ENCODE measurements around the gene NAA50.

Gene NAA50

GRCh38 chr3:113769551-113769950 lies 23.5 kb upstream of the NAA50 start:
- Histone ChIP-seq H3K9me3 (ENCODE audit: control insufficient read depth in 2 of 2, low read length in 2 of 2) (no peaks in the 10 kb centered on the region), H3K27me3 (ENCODE audit: control insufficient read depth in 2 of 2, insufficient read depth in 2 of 2, low read length in 2 of 2) (no peaks in the 10 kb centered on the region), H3K9ac (ENCODE audit: low read depth in 1 of 2, low read length in 2 of 2) (no peak overlapping the region), H3K27ac (ENCODE audit: low read depth in 2 of 2, low read length in 2 of 2) (no peak overlapping the region), H3K4me3 (ENCODE audit: low read length in 2 of 2) (no peak overlapping the region), H3K4me1 (ENCODE audit: control insufficient read depth in 2 of 2, insufficient read depth in 2 of 2, low read length in 2 of 2) (no peaks in the 10 kb centered on the region), H3K36me3 (ENCODE audit: control insufficient read depth in 2 of 2, insufficient read depth in 2 of 2, low read length in 2 of 2) (no peaks in the 10 kb centered on the region)

GRCh38 chr3:113764698-113765097 lies 18.6 kb upstream of the NAA50 start:
- Histone ChIP-seq H3K9me3 (ENCODE audit: control insufficient read depth in 2 of 2, low read length in 2 of 2) (no peaks in the 10 kb centered on the region), H3K27ac (ENCODE audit: low read depth in 2 of 2, low read length in 2 of 2) (no peak overlapping the region), H3K4me3 (ENCODE audit: low read length in 2 of 2) (no peak overlapping the region)

DNA sequence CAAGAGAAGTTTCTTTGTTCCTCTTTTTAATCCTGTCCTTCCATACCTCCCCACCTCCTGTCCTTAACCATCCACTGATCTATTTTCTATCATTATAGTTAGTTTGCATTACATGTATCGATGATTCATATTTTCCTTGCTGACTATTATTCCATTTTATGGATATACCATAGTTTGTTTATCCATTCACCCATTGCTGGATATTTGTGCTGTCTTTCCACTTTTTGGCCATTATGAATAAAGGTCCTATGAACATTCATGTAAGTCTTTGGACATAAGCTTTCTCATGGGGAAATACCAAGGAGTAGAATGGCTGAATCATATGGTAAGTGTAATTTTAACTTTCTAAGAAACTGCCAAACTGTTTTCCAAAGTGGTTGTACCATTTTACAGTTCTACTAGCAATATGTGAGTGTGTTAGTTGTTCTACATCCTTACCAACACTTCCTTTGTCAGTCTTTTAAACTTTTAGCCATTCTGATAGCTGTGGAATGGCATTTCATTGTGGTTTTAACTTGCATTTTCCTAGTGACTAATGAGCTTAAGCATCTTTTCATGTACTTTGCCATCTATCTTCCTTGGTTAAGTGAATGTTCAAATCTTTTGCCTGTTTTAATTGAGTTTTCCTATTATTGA lies 12.5 kb upstream of the NAA50 start:
- H3K36me3 ChIP-seq (ENCODE audit: control insufficient read depth in 2 of 2, insufficient read depth in 2 of 2, low read length in 2 of 2): no peaks in the 10 kb centered on the region
- H3K4me3 ChIP-seq (ENCODE audit: low read length in 2 of 2): no peak overlapping the region
- no peak overlapping the region for H3K9ac ChIP-seq (ENCODE audit: low read depth in 1 of 2, low read length in 2 of 2)
- H3K4me1 ChIP-seq (ENCODE audit: control insufficient read depth in 2 of 2, insufficient read depth in 2 of 2, low read length in 2 of 2): no peaks in the 10 kb centered on the region
- H3K27me3 ChIP-seq (ENCODE audit: control insufficient read depth in 2 of 2, insufficient read depth in 2 of 2, low read length in 2 of 2): no peaks in the 10 kb centered on the region
- H3K27ac ChIP-seq (ENCODE audit: low read depth in 2 of 2, low read length in 2 of 2): no peak overlapping the region
- no peaks in the 10 kb centered on the region for H3K9me3 ChIP-seq (ENCODE audit: control insufficient read depth in 2 of 2, low read length in 2 of 2)

More at GRCh38 chr3:113764698-113765097, 18.6 kb upstream of the NAA50 start:
- H3K27me3 ChIP-seq (ENCODE audit: control insufficient read depth in 2 of 2, insufficient read depth in 2 of 2, low read length in 2 of 2): no peaks in the 10 kb centered on the region
- no peak overlapping the region for H3K9ac ChIP-seq (ENCODE audit: low read depth in 1 of 2, low read length in 2 of 2)
- no peaks in the 10 kb centered on the region for H3K36me3 ChIP-seq (ENCODE audit: control insufficient read depth in 2 of 2, insufficient read depth in 2 of 2, low read length in 2 of 2)
- no peaks in the 10 kb centered on the region for H3K4me1 ChIP-seq (ENCODE audit: control insufficient read depth in 2 of 2, insufficient read depth in 2 of 2, low read length in 2 of 2)

DNA sequence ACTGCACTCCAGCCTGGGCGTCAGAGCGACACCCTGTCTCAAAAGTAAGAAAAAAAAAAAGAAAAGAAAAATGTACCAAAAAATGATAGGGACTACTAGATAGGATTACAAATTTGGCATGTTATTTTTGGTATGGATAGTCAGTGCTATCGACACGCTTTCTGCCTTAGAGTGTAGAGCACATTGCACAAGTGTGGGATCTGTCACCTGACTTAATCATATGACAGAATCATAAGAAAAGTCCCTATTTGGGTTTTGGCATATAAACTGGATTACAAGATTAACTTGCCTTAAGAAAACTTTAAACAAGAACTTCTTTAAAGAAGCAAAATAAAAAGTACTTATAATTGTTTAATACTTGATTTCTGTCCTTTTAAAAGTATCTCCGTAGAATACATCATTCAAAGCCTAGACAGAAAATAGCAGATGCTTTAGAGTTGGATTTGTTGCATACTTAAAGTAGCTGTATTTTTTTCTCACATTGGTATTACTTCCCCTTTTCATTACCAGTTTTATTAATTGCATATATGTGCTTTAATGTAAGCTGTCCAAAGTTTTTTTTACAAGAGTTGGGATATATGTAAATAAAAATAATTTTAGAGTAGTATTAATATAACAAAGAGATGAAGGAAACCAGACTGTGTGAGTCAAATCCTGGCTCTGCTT lies 8.6 kb upstream of the NAA50 start:
- H3K9ac ChIP-seq (ENCODE audit: low read depth in 1 of 2, low read length in 2 of 2): no peak overlapping the region
- no peaks in the 10 kb centered on the region for H3K36me3 ChIP-seq (ENCODE audit: control insufficient read depth in 2 of 2, insufficient read depth in 2 of 2, low read length in 2 of 2)
- H3K27me3 ChIP-seq (ENCODE audit: control insufficient read depth in 2 of 2, insufficient read depth in 2 of 2, low read length in 2 of 2): no peaks in the 10 kb centered on the region
- no peaks in the 10 kb centered on the region for H3K4me1 ChIP-seq (ENCODE audit: control insufficient read depth in 2 of 2, insufficient read depth in 2 of 2, low read length in 2 of 2)
- no peak overlapping the region for H3K27ac ChIP-seq (ENCODE audit: low read depth in 2 of 2, low read length in 2 of 2)
- H3K4me3 ChIP-seq (ENCODE audit: low read length in 2 of 2): no peak overlapping the region
- no peaks in the 10 kb centered on the region for H3K9me3 ChIP-seq (ENCODE audit: control insufficient read depth in 2 of 2, low read length in 2 of 2)

DNA sequence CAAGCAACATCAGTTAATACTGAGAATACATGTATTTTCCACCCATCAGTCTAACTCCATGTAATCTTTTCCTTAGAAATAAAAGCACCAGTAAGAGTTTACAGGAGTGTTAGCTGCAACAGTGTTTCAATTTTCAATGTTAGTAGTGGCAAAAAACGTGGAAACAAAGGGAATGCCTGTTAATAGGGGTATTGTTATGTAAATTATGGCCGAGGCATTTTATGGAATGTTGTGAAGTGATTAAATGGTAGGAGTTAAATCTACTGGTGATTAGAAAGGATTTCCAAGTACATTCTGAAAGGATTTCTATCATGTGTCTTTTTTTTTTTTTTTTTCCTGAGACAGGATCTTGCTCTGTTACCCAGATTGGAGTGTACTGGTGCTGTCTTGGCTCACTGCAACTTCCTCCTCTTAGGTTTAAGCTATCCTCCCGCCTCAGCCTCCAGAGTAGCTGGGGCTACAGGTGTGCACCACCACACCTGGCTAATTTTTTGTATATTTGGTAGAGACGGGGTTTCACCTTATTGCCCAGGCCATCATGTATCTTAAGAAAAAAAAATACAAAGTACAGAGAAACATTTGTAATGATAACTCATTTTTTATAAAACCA lies 7.4 kb upstream of the NAA50 start:
- no peaks in the 10 kb centered on the region for H3K9me3 ChIP-seq (ENCODE audit: control insufficient read depth in 2 of 2, low read length in 2 of 2)
- peaks cover 2 to 8% of the 10 kb centered on the region in 2 donors for H3K4me1 ChIP-seq (ENCODE audit: control insufficient read depth in 2 of 2, insufficient read depth in 2 of 2, low read length in 2 of 2)
- H3K4me3 ChIP-seq (ENCODE audit: low read length in 2 of 2): no peak overlapping the region
- no peaks in the 10 kb centered on the region for H3K27me3 ChIP-seq (ENCODE audit: control insufficient read depth in 2 of 2, insufficient read depth in 2 of 2, low read length in 2 of 2)
- H3K36me3 ChIP-seq (ENCODE audit: control insufficient read depth in 2 of 2, insufficient read depth in 2 of 2, low read length in 2 of 2): no peaks in the 10 kb centered on the region
- no peak overlapping the region for H3K9ac ChIP-seq (ENCODE audit: low read depth in 1 of 2, low read length in 2 of 2)
- no peak overlapping the region for H3K27ac ChIP-seq (ENCODE audit: low read depth in 2 of 2, low read length in 2 of 2)

- peaks cover 9 to 17% of the 10 kb centered on the region in 2 donors for H3K4me1 ChIP-seq (ENCODE audit: control insufficient read depth in 2 of 2, insufficient read depth in 2 of 2, low read length in 2 of 2)
- H3K9me3 ChIP-seq (ENCODE audit: control insufficient read depth in 2 of 2, low read length in 2 of 2): no peaks in the 10 kb centered on the region
- H3K36me3 ChIP-seq (ENCODE audit: control insufficient read depth in 2 of 2, insufficient read depth in 2 of 2, low read length in 2 of 2): no peaks in the 10 kb centered on the region
- H3K27me3 ChIP-seq (ENCODE audit: control insufficient read depth in 2 of 2, insufficient read depth in 2 of 2, low read length in 2 of 2): no peaks in the 10 kb centered on the region
- H3K27ac ChIP-seq (ENCODE audit: low read depth in 2 of 2, low read length in 2 of 2): no peak overlapping the region
- no peak overlapping the region for H3K9ac ChIP-seq (ENCODE audit: low read depth in 1 of 2, low read length in 2 of 2)
- H3K4me3 ChIP-seq (ENCODE audit: low read length in 2 of 2): no peak overlapping the region
These were observed 5.1 kb upstream of the NAA50 start for GRCh38 chr3:113751141-113751540.

GRCh38 chr3:113747283-113748046 lies 1.4 kb upstream of the NAA50 start:
- Histone ChIP-seq H3K9ac (ENCODE audit: low read depth in 1 of 2, low read length in 2 of 2) (peak overlapping the region; percentile 78 to 86), H3K27ac (ENCODE audit: low read depth in 2 of 2, low read length in 2 of 2) (peak overlapping the region; percentile 82 to 99), H3K36me3 (ENCODE audit: control insufficient read depth in 2 of 2, insufficient read depth in 2 of 2, low read length in 2 of 2) (no peaks in the 10 kb centered on the region), H3K4me1 (ENCODE audit: control insufficient read depth in 2 of 2, insufficient read depth in 2 of 2, low read length in 2 of 2) (peaks cover 9 to 32% of the 10 kb centered on the region in 2 donors), H3K27me3 (ENCODE audit: control insufficient read depth in 2 of 2, insufficient read depth in 2 of 2, low read length in 2 of 2) (no peaks in the 10 kb centered on the region), H3K4me3 (ENCODE audit: low read length in 2 of 2) (peak overlapping the region; percentile 92 to 95), H3K9me3 (ENCODE audit: control insufficient read depth in 2 of 2, low read length in 2 of 2) (no peaks in the 10 kb centered on the region)

DNA sequence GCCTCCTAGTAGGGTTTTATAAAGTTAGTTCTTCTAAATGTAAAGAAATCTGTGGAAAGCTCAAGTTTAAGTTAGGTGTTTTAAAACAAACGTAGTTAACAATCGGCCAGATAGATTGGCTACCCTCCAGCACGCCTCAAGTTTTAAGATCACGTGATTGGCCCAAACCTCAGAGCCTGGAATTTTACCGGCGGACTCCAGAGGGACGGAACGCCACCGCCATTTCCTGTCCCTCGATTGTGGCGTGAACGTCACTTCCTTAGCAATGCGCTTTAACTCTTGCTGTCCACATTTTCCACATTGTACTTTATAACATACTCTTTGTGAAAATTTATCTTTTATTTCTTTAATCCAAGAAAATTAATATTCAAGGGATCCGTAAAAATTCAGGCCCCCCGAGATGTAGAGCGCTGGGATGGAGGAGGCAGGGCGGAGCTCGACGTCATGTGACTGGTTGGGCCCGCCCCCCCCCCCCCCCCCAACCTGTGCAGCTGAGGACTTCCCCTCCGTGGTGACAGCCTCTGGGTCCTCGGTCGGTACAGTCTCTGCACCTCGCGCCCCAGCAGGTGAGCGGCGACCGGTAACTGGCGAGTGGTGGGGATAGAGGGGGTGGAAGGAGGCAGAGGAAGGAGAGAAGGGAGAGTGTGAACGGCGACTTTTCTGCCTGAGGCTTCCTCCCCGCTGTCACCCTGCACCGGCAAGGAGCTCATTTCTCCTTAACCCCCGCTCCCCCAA lies 666 bp upstream of the NAA50 start, which contains the start of gene ATP6V1A:
Gene ATP6V1A, plus strand, starts transcription at position 488 of the 735 bp plus-strand sequence. CDS start 31,719 bp downstream, outside the sequence.
- H3K4me3 ChIP-seq (ENCODE audit: low read length in 2 of 2): peak within 1 kb of the TSS; percentile 92 to 95
- H3K4me1 ChIP-seq (ENCODE audit: control insufficient read depth in 2 of 2, insufficient read depth in 2 of 2, low read length in 2 of 2): peaks cover 9 to 32% of the 10 kb centered on the region in 2 donors
- no peaks in the 10 kb centered on the region for H3K27me3 ChIP-seq (ENCODE audit: control insufficient read depth in 2 of 2, insufficient read depth in 2 of 2, low read length in 2 of 2)
- no peaks in the 10 kb centered on the region for H3K36me3 ChIP-seq (ENCODE audit: control insufficient read depth in 2 of 2, insufficient read depth in 2 of 2, low read length in 2 of 2)
- peak within 1 kb of the TSS; percentile 90 to 92 for H3K9ac ChIP-seq (ENCODE audit: low read depth in 1 of 2, low read length in 2 of 2)
- H3K27ac ChIP-seq (ENCODE audit: low read depth in 2 of 2, low read length in 2 of 2): peak within 1 kb of the TSS; percentile 99 to 100
- no peaks in the 10 kb centered on the region for H3K9me3 ChIP-seq (ENCODE audit: control insufficient read depth in 2 of 2, low read length in 2 of 2)

GRCh38 chr3:113744941-113745755 lies 901 bp downstream of the NAA50 start:
- no peaks in the 10 kb centered on the region for H3K9me3 ChIP-seq (ENCODE audit: control insufficient read depth in 2 of 2, low read length in 2 of 2)
- peaks cover 9 to 32% of the 10 kb centered on the region in 2 donors for H3K4me1 ChIP-seq (ENCODE audit: control insufficient read depth in 2 of 2, insufficient read depth in 2 of 2, low read length in 2 of 2)
- peak overlapping the region; percentile 92 to 95 for H3K4me3 ChIP-seq (ENCODE audit: low read length in 2 of 2)
- H3K9ac ChIP-seq (ENCODE audit: low read depth in 1 of 2, low read length in 2 of 2): peak overlapping the region; percentile 89 to 90
- H3K27me3 ChIP-seq (ENCODE audit: control insufficient read depth in 2 of 2, insufficient read depth in 2 of 2, low read length in 2 of 2): no peaks in the 10 kb centered on the region
- H3K27ac ChIP-seq (ENCODE audit: low read depth in 2 of 2, low read length in 2 of 2): peak overlapping the region; percentile 99 to 100
- H3K36me3 ChIP-seq (ENCODE audit: control insufficient read depth in 2 of 2, insufficient read depth in 2 of 2, low read length in 2 of 2): peaks cover 0 to 6% of the 10 kb centered on the region in 2 donors
